Measurements from ENCODE around the gene C22orf15. TPM values are rescaled to one million over a fixed set of nuclear protein-coding genes. Genes with fewer than 3 reads are reported as not detected.

The C22orf15 gene
- total RNA-seq, 2 experiments from 2014 or later = 0.49 to 0.84 TPM

DNA sequence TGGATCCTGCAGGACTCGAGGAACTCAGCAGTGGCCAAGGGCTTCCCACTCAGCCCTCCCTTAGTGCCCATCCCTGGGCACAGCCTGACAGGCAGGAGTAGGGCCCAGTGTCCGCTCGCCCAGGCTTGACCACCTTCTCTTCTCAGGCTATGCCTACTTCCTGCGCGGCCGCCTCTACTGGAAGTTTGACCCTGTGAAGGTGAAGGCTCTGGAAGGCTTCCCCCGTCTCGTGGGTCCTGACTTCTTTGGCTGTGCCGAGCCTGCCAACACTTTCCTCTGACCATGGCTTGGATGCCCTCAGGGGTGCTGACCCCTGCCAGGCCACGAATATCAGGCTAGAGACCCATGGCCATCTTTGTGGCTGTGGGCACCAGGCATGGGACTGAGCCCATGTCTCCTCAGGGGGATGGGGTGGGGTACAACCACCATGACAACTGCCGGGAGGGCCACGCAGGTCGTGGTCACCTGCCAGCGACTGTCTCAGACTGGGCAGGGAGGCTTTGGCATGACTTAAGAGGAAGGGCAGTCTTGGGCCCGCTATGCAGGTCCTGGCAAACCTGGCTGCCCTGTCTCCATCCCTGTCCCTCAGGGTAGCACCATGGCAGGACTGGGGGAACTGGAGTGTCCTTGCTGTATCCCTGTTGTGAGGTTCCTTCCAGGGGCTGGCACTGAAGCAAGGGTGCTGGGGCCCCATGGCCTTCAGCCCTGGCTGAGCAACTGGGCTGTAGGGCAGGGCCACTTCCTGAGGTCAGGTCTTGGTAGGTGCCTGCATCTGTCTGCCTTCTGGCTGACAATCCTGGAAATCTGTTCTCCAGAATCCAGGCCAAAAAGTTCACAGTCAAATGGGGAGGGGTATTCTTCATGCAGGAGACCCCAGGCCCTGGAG, 20.7 kb downstream of the C22orf15 start:
- Mint-ChIP-seq H3K27me3 (no peaks in the 10 kb centered on the region), H3K36me3 (ENCODE audit: low read depth) (peaks cover 8% of the 10 kb centered on the region), H3K27ac (no peak overlapping the region), H3K9me3 (no peaks in the 10 kb centered on the region), H3K4me1 (ENCODE audit: low read depth) (peaks cover 23% of the 10 kb centered on the region), H3K4me3 (no peak overlapping the region)
- DNase-seq (no peak), ATAC-seq (ENCODE audit: poor library complexity) (no peak)
- no peaks in the 10 kb centered on the region for H3K27me3 ChIP-seq (ENCODE audit: control insufficient read depth in 1 of 2, insufficient read depth in 2 of 2, low read length in 2 of 2)
- ChIA-PET POLR2A (interaction anchor here (1.0 kb wide), 1 partner anchor 21 kb away, joined by 3 read pairs; the partner anchor contains the start of gene C22orf15), CTCF (no interaction called here)
- no peak overlapping the region for H3K4me3 ChIP-seq (ENCODE audit: low read length)
- no peaks in the 10 kb centered on the region for H3K36me3 ChIP-seq (ENCODE audit: insufficient read depth, low read length)
- H3K9me3 ChIP-seq (ENCODE audit: control insufficient read depth in 1 of 2, insufficient read depth in 1 of 2, low read length in 2 of 2) = no peaks in the 10 kb centered on the region
- TF ChIP-seq, protein P1, sequence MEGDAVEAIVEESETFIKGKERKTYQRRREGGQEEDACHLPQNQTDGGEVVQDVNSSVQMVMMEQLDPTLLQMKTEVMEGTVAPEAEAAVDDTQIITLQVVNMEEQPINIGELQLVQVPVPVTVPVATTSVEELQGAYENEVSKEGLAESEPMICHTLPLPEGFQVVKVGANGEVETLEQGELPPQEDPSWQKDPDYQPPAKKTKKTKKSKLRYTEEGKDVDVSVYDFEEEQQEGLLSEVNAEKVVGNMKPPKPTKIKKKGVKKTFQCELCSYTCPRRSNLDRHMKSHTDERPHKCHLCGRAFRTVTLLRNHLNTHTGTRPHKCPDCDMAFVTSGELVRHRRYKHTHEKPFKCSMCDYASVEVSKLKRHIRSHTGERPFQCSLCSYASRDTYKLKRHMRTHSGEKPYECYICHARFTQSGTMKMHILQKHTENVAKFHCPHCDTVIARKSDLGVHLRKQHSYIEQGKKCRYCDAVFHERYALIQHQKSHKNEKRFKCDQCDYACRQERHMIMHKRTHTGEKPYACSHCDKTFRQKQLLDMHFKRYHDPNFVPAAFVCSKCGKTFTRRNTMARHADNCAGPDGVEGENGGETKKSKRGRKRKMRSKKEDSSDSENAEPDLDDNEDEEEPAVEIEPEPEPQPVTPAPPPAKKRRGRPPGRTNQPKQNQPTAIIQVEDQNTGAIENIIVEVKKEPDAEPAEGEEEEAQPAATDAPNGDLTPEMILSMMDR (IDR thresholded peaks at IDR 0.05) = no peak
- intact Hi-C loops (cut with DNase I, micrococcal nuclease) = loop anchor here (10.0 kb wide), 1 partner anchor 231 kb away; the partner anchor contains the start of gene CABIN1 (in 2 of the 2)
- H3K4me1 ChIP-seq (ENCODE audit: insufficient read depth, low read length) = peaks cover 26% of the 10 kb centered on the region
- H3K27ac ChIP-seq (ENCODE audit: low read depth in 1 of 2, low read length in 2 of 2) = no peak overlapping the region

DNA sequence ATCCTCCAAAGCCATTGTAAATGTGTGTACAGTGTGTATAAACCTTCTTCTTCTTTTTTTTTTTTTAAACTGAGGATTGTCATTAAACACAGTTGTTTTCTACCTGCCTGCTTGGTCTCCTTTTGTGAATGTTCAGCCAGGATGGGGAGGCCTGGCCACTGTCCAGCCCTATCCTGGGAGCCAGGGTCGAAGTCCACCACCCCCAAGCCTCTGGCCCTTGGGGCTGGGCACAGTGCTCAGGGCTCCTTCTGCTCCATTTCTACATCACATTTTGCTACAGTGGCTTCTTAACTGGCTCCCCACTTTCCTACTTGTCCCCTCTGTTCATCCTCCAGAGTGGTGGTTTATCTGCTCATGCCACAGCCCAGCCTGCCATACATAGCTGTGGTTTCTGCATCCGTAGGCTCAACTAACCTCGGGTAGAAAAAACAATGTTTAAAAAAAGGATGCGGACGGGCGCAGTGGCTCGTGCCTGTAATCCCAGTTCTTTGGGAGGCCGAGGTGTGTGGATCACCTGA, 21.5 kb downstream of the C22orf15 start:
- Histone ChIP-seq H3K4me3 (ENCODE audit: low read length) (no peak overlapping the region), H3K27ac (ENCODE audit: low read depth in 1 of 2, low read length in 2 of 2) (no peak overlapping the region), H3K36me3 (ENCODE audit: insufficient read depth, low read length) (no peaks in the 10 kb centered on the region), H3K27me3 (ENCODE audit: control insufficient read depth in 1 of 2, insufficient read depth in 2 of 2, low read length in 2 of 2) (no peaks in the 10 kb centered on the region), H3K4me1 (ENCODE audit: insufficient read depth, low read length) (peaks cover 33% of the 10 kb centered on the region), H3K9me3 (ENCODE audit: control insufficient read depth in 1 of 2, insufficient read depth in 1 of 2, low read length in 2 of 2) (no peaks in the 10 kb centered on the region)
- CTCF ChIA-PET = no interaction called here
- DNase-seq (peak in 1 of 14 experiments; percentile 24), ATAC-seq (ENCODE audit: poor library complexity) (no peak)
- Mint-ChIP-seq H3K27ac (peak overlapping the region; percentile 41), H3K36me3 (ENCODE audit: low read depth) (peaks cover 9% of the 10 kb centered on the region), H3K9me3 (no peaks in the 10 kb centered on the region), H3K4me1 (ENCODE audit: low read depth) (peaks cover 25% of the 10 kb centered on the region), H3K27me3 (no peaks in the 10 kb centered on the region), H3K4me3 (no peak overlapping the region)
- POLR2A ChIA-PET = interaction anchor here (1.0 kb wide), 1 partner anchor 21 kb away, joined by 3 read pairs; the partner anchor contains the start of gene C22orf15
- TF ChIP-seq, protein P1 (IDR thresholded peaks at IDR 0.05) = no peak
- intact Hi-C loops (cut with DNase I, micrococcal nuclease) = loop anchor here (10.0 kb wide), 1 partner anchor 231 kb away; the partner anchor contains the start of gene CABIN1 (in 2 of the 2)

DNA sequence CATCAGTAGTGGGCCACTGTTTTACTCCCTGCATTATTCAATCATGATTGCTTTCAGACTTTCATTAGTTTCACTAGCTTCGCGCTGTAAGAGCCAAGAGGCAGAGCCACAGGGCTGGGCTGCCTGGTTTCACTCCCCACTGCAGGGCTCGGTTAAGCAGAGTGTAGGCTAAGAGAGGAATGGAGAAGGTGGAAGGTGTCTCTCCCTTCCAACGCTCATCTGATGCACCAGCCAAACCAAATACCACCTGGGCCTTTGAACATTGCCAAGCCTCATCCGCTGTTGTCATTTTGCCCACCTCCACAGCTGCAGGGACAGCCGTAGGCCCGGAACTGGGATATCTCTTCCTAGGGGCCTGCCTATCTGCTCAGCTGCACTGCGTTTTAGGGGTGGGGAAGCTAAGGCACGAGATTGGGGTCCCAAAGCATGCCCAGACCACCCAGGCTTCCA, 23.5 kb downstream of the C22orf15 start:
- Mint-ChIP-seq H3K4me1 (ENCODE audit: low read depth) (peaks cover 35% of the 10 kb centered on the region), H3K27me3 (no peaks in the 10 kb centered on the region), H3K9me3 (no peaks in the 10 kb centered on the region), H3K4me3 (peak overlapping the region; percentile 91), H3K27ac (peak overlapping the region; percentile 90), H3K36me3 (ENCODE audit: low read depth) (peaks cover 19% of the 10 kb centered on the region)
- Histone ChIP-seq H3K4me1 (ENCODE audit: insufficient read depth, low read length) (peaks cover 44% of the 10 kb centered on the region), H3K36me3 (ENCODE audit: insufficient read depth, low read length) (peaks cover 10% of the 10 kb centered on the region), H3K27me3 (ENCODE audit: control insufficient read depth in 1 of 2, insufficient read depth in 2 of 2, low read length in 2 of 2) (no peaks in the 10 kb centered on the region), H3K27ac (ENCODE audit: low read depth in 1 of 2, low read length in 2 of 2) (peak overlapping the region; percentile 93 to 98), H3K4me3 (ENCODE audit: low read length) (peak overlapping the region; percentile 83), H3K9me3 (ENCODE audit: control insufficient read depth in 1 of 2, insufficient read depth in 1 of 2, low read length in 2 of 2) (no peaks in the 10 kb centered on the region)
- CTCF ChIA-PET = no interaction called here
- intact Hi-C loops (cut with DNase I, micrococcal nuclease) = loop anchor here (1.0 to 10.0 kb wide), 7 partner anchors 35 to 229 kb away; partner anchors contain the start of genes CABIN1 (in 2 of the 2), DERL3 (in 2 of the 2), MIF (in 1 of the 2) and SLC2A11 (in 1 of the 2)
- TF ChIP-seq, protein P1 (IDR thresholded peaks at IDR 0.05) = no peak
- no peak for ATAC-seq (ENCODE audit: poor library complexity)
- POLR2A ChIA-PET = interaction anchor here (0.9 to 3.4 kb wide), 15 partner anchors 8 to 641 kb away, joined by 3 to 23 read pairs (median 8); partner anchors contain the start of genes ADORA2A, C22orf15, CABIN1 and CHCHD10
- peak in 2 of 14 experiments; percentile 30 to 38 for DNase-seq
